ENCODE results near the gene ZFAND5. TPM values are rescaled to one million over a fixed set of nuclear protein-coding genes. Genes with fewer than 3 reads are reported as not detected.

ZFAND5 gene
- total RNA-seq, 2 donors from 2014 or later: 268 to 341 TPM

DNA sequence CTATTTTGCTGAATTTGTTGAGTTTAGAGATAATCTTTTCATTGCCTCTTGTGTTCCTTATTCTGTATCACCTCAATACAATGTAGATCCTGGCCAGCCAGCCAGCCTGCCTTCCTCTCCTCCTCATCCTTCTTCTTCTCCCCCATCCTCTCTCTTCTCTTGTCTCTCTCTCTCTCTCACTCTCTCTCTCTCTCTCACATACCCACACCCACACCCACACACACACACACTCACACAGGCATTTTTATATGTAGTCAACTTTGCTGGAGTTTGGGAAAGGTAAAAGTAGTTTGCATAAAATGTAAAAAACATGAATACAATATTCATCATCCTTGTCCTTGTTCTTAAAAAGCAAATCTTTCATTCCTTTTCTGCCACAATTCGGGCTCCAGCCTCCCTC, 60.5 kb downstream of the ZFAND5 start:
- H3K36me3 Mint-ChIP-seq (ENCODE audit: low read depth): no peaks in the 10 kb centered on the region
- no peak for ATAC-seq
- H3K4me3 Mint-ChIP-seq: peak overlapping the region; percentile 76
- DNase-seq: no peak
- H3K27me3 Mint-ChIP-seq: no peaks in the 10 kb centered on the region
- H3K4me1 Mint-ChIP-seq: peaks cover 29% of the 10 kb centered on the region
- H3K9me3 ChIP-seq (ENCODE audit: control insufficient read depth, low read length, poor library complexity, severe bottlenecking): no peaks in the 10 kb centered on the region
- peak overlapping the region; percentile 96 for H3K27ac Mint-ChIP-seq

Other genes starting within 250 kb of the ZFAND5 start
- not detected for gene GDA, start 215.8 kb downstream of the ZFAND5 start, total RNA-seq
- gene TMC1, start 156.4 kb upstream of the ZFAND5 start, total RNA-seq: not detected